C1 segment of cervical spinal cord (tissue), 14 donors: ENCODE data around the gene HDGFL2.
A peak's percentile ranks its signal among the peaks of the same experiment; 100 is the strongest.

Experiments used
- DNase-seq, 14 donors: peaks; one replicate each; lab custom pipeline; 2025; lab: John Stamatoyannopoulos, UW

Gene HDGFL2

GRCh38 chr19:4464815-4465581 is 7.1 kb upstream of the HDGFL2 start:
- no peak for DNase-seq

GRCh38 chr19:4467835-4468234 is 4.3 kb upstream of the HDGFL2 start:
- DNase-seq: no peak

- peak; percentile 85 to 100 (median 98) for DNase-seq
These were observed 509 bp upstream of the HDGFL2 start for GRCh38 chr19:4471403-4472173.

GRCh38 chr19:4473011-4473762 is 1.1 kb downstream of the HDGFL2 start:
- no peak for DNase-seq

- DNase-seq: no peak
These were observed 1.8 kb downstream of the HDGFL2 start for GRCh38 chr19:4473763-4474513.

GRCh38 chr19:4474514-4475022 is 2.5 kb downstream of the HDGFL2 start:
- peak in 8 of 14 donors; percentile 3 to 82 (median 19) for DNase-seq

GRCh38 chr19:4477034-4477801 is 5.1 kb downstream of the HDGFL2 start:
- no peak for DNase-seq

GRCh38 chr19:4482721-4483364 is 10.7 kb downstream of the HDGFL2 start:
- DNase-seq: no peak

- DNase-seq: no peak
These were observed 11.3 kb downstream of the HDGFL2 start for GRCh38 chr19:4483385-4483784.

- no peak for DNase-seq
These were observed 15.5 kb downstream of the HDGFL2 start for GRCh38 chr19:4487572-4487971.

- no peak for DNase-seq
These were observed 16.4 kb downstream of the HDGFL2 start for GRCh38 chr19:4488496-4488895.

GRCh38 chr19:4491446-4491845 is 19.3 kb downstream of the HDGFL2 start:
- no peak for DNase-seq

- DNase-seq: no peak
These were observed 20.4 kb downstream of the HDGFL2 start for GRCh38 chr19:4492337-4493103.

- DNase-seq: no peak
These were observed 21.2 kb downstream of the HDGFL2 start for GRCh38 chr19:4493104-4493928.

- no peak for DNase-seq
These were observed 22.0 kb downstream of the HDGFL2 start for GRCh38 chr19:4493929-4494690.

GRCh38 chr19:4494691-4495064 is 22.6 kb downstream of the HDGFL2 start:
- DNase-seq: no peak

GRCh38 chr19:4495471-4495870 is 23.4 kb downstream of the HDGFL2 start:
- DNase-seq: no peak

GRCh38 chr19:4496304-4496703 is 24.2 kb downstream of the HDGFL2 start:
- DNase-seq: no peak
